A673 (cell line): ENCODE measurements around the gene CYP1A2. TPM values are rescaled to one million over a fixed set of nuclear protein-coding genes. Genes with fewer than 3 reads are reported as not detected.

Experiments used
- BruUV-seq: library from RNA; stranded (reverse); fragments of 400-500 nt; replicated peaks from 2 replicates; lab custom pipeline; 2021; lab: Mats Ljungman, UMichigan
- CTCF ChIA-PET: fragments of 300-600 bp; sonication (Branson Sonifier 250); formaldehyde crosslinking; loops from one replicate; lab custom pipeline; 2022; ENCODE audit warnings: antibody characterized with exemption; lab: Charles Lee
- POLR2A ChIA-PET: fragments of 300-600 bp; sonication (Branson Sonifier 250); formaldehyde crosslinking; loops from one replicate; lab custom pipeline; 2022; ENCODE audit warnings: antibody characterized with exemption; ENCODE audit not compliant: low non-redundant PET; lab: Charles Lee
- DNase-seq: peaks from one replicate; pipeline ENCODE4 v3.0.0-alpha.2; 2015; ENCODE audit warnings: low spot score
- H3K27ac ChIP-seq: fragments of 200-600 bp; sonication (generic); 2 replicates; pipeline ENCODE4 v1.5.1; 2016; ENCODE audit warnings: mixed run types, low read depth, mild to moderate bottlenecking, mixed read lengths, antibody characterized with exemption, low read length; ENCODE audit not compliant: poor library complexity, severe bottlenecking
- H3K27me3 ChIP-seq: fragments of 200-600 bp; sonication (generic); replicated peaks from 2 replicates; pipeline ENCODE4 v1.6.1; 2017; ENCODE audit warnings: mixed run types, low read depth, mild to moderate bottlenecking, mixed read lengths, antibody characterized with exemption, low read length; ENCODE audit not compliant: insufficient read depth, poor library complexity
- H3K36me3 ChIP-seq: fragments of 200-600 bp; sonication (generic); 2 replicates; pipeline ENCODE4 v1.6.1; 2016; ENCODE audit warnings: mixed run types, mild to moderate bottlenecking, mixed read lengths, antibody characterized with exemption, low read length; ENCODE audit not compliant: insufficient read depth, poor library complexity, severe bottlenecking
- H3K4me1 ChIP-seq: fragments of 200-600 bp; sonication (generic); 2 replicates; pipeline ENCODE4 v1.6.1; 2017; ENCODE audit warnings: mixed run types, mild to moderate bottlenecking, mixed read lengths, antibody characterized with exemption, low read length; ENCODE audit not compliant: insufficient read depth, poor library complexity, severe bottlenecking
- H3K4me3 ChIP-seq: fragments of 200-600 bp; sonication (generic); 2 replicates; pipeline ENCODE4 v1.5.1; 2016; ENCODE audit warnings: low read depth, mixed run types, mild to moderate bottlenecking, mixed read lengths, low read length; ENCODE audit not compliant: poor library complexity, severe bottlenecking
- H3K9me3 ChIP-seq: fragments of 200-600 bp; sonication (generic); 2 replicates; pipeline ENCODE4 v1.6.1; 2016; ENCODE audit warnings: mixed run types, low read depth, mild to moderate bottlenecking, mixed read lengths, antibody characterized with exemption, low read length; ENCODE audit not compliant: poor library complexity, severe bottlenecking
- EZH2 ChIP-seq: fragments of 200-600 bp; sonication (generic); IDR thresholded peaks from 2 replicates; pipeline ENCODE4 v1.6.1; 2017; ENCODE audit warnings: borderline replicate concordance, low read depth, mild to moderate bottlenecking, mixed read lengths, antibody characterized with exemption, low read length; ENCODE audit not compliant: poor library complexity, severe bottlenecking
- intact Hi-C: fragments of 100-400 bp; cut with micrococcal nuclease; formaldehyde crosslinking; loops from one replicate; pipeline ENCODE4 v1.10.0; 2022; ENCODE audit not compliant: unreplicated experiment
- total RNA-seq: library from RNA; stranded (reverse); gene quantifications from 2 replicates; pipeline ENCODE4 v1.2.3, GENCODE V29; 2021
- TF ChIP-seq, protein P1 (sequence below): fragments of 300-800, 200-600 bp; sonication (generic); conservative IDR thresholded peaks from 2 replicates; pipeline ENCODE4 v1.5.1; 2017; ENCODE audit warnings: low read depth, mild to moderate bottlenecking, antibody characterized with exemption, low read length, moderate library complexity, mixed read lengths

The CYP1A2 gene
- total RNA-seq, 1 experiment from 2014 or later, result not detected

DNA sequence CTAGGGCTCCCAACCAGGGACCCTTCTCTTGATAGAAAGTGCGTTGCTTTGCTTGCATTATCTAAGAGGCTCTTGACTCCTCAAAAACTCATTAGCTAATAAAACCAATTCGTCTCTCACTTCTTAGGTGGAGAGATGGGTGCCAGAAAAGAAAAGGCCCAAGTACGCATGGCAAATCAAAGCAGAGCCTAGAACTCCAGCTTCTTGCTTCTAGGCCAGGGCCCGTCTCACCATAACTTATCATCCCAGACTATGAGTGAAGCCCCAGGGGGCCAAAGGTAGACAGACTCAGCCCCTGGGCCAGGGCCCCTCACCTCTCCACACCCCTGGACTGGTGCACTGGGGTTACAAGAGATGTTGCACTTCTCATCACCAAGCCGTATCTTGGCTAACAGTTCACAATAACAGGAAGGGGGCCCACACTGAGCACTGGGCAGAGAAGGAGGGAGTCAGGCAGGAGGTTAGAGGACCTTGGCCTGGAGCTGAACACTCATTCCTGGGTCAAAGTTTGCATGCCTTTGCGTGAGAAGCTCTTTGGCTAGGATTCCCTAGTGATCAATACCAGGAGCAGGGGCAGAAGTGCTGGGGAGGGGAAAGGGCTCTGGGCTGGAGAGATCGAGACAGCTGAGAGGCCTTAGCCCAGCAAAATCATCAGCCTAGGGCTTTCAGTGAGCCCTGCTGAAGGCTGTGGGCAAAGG, 17.9 kb upstream of the CYP1A2 start:
- Histone ChIP-seq H3K4me3 (no peak overlapping the region), H3K27ac (no peak overlapping the region), H3K36me3 (no peaks in the 10 kb centered on the region), H3K4me1 (peaks cover 6% of the 10 kb centered on the region), H3K27me3 (peaks cover 21% of the 10 kb centered on the region), H3K9me3 (no peaks in the 10 kb centered on the region)
- no TSS peak for BruUV-seq
- ChIA-PET POLR2A (no interaction called here), CTCF (interaction anchor here (0.6 to 0.9 kb wide), 2 partner anchors 40 to 779 kb away, joined by 3 read pairs; no protein-coding TSS in a partner anchor)
- intact Hi-C loops, result no loop called here
- DNase-seq, result no peak
- no peak for TF ChIP-seq EZH2
- TF ChIP-seq, protein P1, sequence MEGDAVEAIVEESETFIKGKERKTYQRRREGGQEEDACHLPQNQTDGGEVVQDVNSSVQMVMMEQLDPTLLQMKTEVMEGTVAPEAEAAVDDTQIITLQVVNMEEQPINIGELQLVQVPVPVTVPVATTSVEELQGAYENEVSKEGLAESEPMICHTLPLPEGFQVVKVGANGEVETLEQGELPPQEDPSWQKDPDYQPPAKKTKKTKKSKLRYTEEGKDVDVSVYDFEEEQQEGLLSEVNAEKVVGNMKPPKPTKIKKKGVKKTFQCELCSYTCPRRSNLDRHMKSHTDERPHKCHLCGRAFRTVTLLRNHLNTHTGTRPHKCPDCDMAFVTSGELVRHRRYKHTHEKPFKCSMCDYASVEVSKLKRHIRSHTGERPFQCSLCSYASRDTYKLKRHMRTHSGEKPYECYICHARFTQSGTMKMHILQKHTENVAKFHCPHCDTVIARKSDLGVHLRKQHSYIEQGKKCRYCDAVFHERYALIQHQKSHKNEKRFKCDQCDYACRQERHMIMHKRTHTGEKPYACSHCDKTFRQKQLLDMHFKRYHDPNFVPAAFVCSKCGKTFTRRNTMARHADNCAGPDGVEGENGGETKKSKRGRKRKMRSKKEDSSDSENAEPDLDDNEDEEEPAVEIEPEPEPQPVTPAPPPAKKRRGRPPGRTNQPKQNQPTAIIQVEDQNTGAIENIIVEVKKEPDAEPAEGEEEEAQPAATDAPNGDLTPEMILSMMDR, result no peak

DNA sequence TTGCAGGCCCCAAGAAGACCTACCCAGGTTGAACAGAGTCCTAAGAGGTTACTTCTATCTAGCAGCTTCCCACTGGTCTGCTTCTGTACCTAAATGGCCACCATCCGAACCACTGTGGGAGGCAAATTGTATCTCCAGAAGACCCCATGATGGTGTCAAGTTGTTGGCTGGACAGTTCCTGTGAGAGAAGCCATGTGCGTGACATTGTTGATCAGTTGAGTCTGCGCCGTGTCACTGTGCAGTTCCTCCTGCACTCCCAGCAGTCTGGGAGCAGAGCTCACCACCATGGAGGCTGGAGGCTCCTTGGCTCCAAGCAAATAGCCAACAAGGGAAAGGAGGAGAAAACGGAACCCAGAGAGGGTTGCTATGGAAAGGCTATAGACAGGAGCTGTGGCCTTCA, 15.8 kb upstream of the CYP1A2 start:
- no TSS peak for BruUV-seq

DNA sequence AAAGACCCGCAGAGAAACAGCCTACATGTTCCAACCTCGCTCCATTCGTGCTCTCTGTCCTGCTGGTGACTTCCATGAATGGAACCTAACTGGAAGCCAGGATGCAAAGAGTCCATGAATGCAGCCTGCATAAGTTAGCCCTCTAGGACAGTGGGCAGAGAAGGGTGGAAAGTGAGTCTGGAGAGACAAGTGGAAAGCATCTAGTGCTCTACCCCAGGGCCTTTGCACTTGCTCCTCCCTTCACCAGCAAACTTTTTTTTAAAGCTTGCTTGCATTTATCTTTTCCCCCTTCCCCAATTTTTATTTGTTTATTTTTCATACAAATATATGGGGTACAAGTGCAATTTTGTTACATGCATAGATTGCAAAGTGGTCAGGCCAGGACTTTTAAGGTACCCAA, 15.4 kb upstream of the CYP1A2 start:
- DNase-seq, result no peak
- BruUV-seq, result no TSS peak
- CTCF ChIA-PET, result no interaction called here

More for the DNA sequence above, 15.8 kb upstream of the CYP1A2 start:
- intact Hi-C loops, result no loop called here
- DNase-seq, result no peak
- TF ChIP-seq EZH2, result no peak
- TF ChIP-seq, protein P1, result no peak
- H3K36me3 ChIP-seq, result no peaks in the 10 kb centered on the region
- POLR2A ChIA-PET, result no interaction called here
- H3K4me1 ChIP-seq, result no peaks in the 10 kb centered on the region
- peaks cover 9% of the 10 kb centered on the region for H3K27me3 ChIP-seq
- CTCF ChIA-PET, result no interaction called here
- no peak overlapping the region for H3K4me3 ChIP-seq
- peaks cover 3% of the 10 kb centered on the region for H3K9me3 ChIP-seq
- H3K27ac ChIP-seq, result no peak overlapping the region

More for the DNA sequence above, 15.4 kb upstream of the CYP1A2 start:
- peaks cover 9% of the 10 kb centered on the region for H3K27me3 ChIP-seq
- TF ChIP-seq, protein P1, result no peak
- no peak for TF ChIP-seq EZH2
- peaks cover 6% of the 10 kb centered on the region for H3K9me3 ChIP-seq
- H3K4me1 ChIP-seq, result no peaks in the 10 kb centered on the region
- POLR2A ChIA-PET, result no interaction called here
- intact Hi-C loops, result no loop called here
- H3K36me3 ChIP-seq, result no peaks in the 10 kb centered on the region
- H3K27ac ChIP-seq, result no peak overlapping the region
- H3K4me3 ChIP-seq, result no peak overlapping the region
